ENCODE data around the gene ELL. TPM values are rescaled to one million over a fixed set of nuclear protein-coding genes. Genes with fewer than 3 reads are reported as not detected.

The ELL gene
- total and polyA plus RNA-seq, 2 experiments from 2014 or later = 11.3 to 20.1 TPM

- TF ChIP-seq ZNF462 (CRISPR knock-in tag; IDR thresholded peaks at IDR 0.05) (no peak), ZNF114 (CRISPR knock-in tag; IDR thresholded peaks at IDR 0.05) (no peak), CREB1 (CRISPR knock-in tag; IDR thresholded peaks at IDR 0.05; ENCODE audit: low read depth) (no peak), POLR2AphosphoS5 (IDR thresholded peaks at IDR 0.05; ENCODE audit: low read depth) (no peak), EZH2phosphoT487 (IDR thresholded peaks at IDR 0.05; ENCODE audit: unreplicated experiment) (no peak), ETS1 (IDR thresholded peaks at IDR 0.05) (no peak), EZH2 (IDR thresholded peaks at IDR 0.05; ENCODE audit: low read depth, unreplicated experiment) (no peak), NANOG (IDR thresholded peaks at IDR 0.05; ENCODE audit: borderline replicate concordance) (no peak), REST (IDR thresholded peaks at IDR 0.05; ENCODE audit: unreplicated experiment) (no peak), STAT1 (IDR thresholded peaks at IDR 0.05; ENCODE audit: unreplicated experiment) (no peak), JUNB (IDR thresholded peaks at IDR 0.05; ENCODE audit: unreplicated experiment) (no peak)
These were observed 125.2 kb downstream of the ELL start (continued) for GRCh38 chr19:18396471-18397241.
